PC-3 (cell line): ENCODE measurements around the gene LIX1L. TPM values are rescaled to one million over a fixed set of nuclear protein-coding genes. Genes with fewer than 3 reads are reported as not detected.
A peak's percentile ranks its signal among the peaks of the same experiment; 100 is the strongest.

Source experiments
- ATAC-seq: fragments of 200-7000 bp; cut with Tn5 transposase; 2 replicates; pipeline ENCODE4 v1.9.1; 2020; ENCODE audit warnings: mild to moderate bottlenecking, moderate library complexity
- BruUV-seq: library from RNA; stranded (reverse); fragments of 400-500 nt; replicated peaks from 2 replicates; lab custom pipeline; 2021; lab: Mats Ljungman, UMichigan
- CTCF ChIA-PET: fragments of 300-600 bp; sonication (Branson Sonifier 250); formaldehyde crosslinking; loops from one replicate; lab custom pipeline; 2022; ENCODE audit warnings: antibody characterized with exemption; lab: Charles Lee
- POLR2A ChIA-PET: fragments of 300-600 bp; sonication (Branson Sonifier 250); formaldehyde crosslinking; loops from one replicate; lab custom pipeline; 2022; ENCODE audit warnings: antibody characterized with exemption; ENCODE audit not compliant: unreplicated experiment; lab: Charles Lee
- DNase-seq: peaks from one replicate; pipeline ENCODE4 v3.0.0-alpha.2; 2015
- H2AFZ ChIP-seq: fragments of 300-600 bp; sonication (generic); 2 replicates; pipeline ENCODE4 v1.6.0; 2016; ENCODE audit warnings: antibody characterized with exemption, low read length
- H3F3A ChIP-seq: fragments of 300-600 bp; sonication (generic); one replicate; pipeline ENCODE4 v1.6.0; 2017; ENCODE audit warnings: antibody characterized with exemption, low read length, control low read depth, mild to moderate bottlenecking; ENCODE audit not compliant: unreplicated experiment
- H3K27ac ChIP-seq: fragments of 300-600 bp; sonication (generic); 2 replicates; pipeline ENCODE4 v1.5.1; 2016; ENCODE audit warnings: mild to moderate bottlenecking, low read length
- H3K27me3 ChIP-seq: fragments of 300-600 bp; sonication (generic); 2 replicates; pipeline ENCODE4 v1.6.1; 2016; ENCODE audit warnings: low read length, mixed read lengths
- H3K36me3 ChIP-seq: fragments of 300-600 bp; sonication (generic); 2 replicates; pipeline ENCODE4 v1.6.1; 2016; ENCODE audit warnings: low read depth, mixed run types, low read length, mixed read lengths
- H3K4me1 ChIP-seq: fragments of 300-600 bp; sonication (generic); 2 replicates; pipeline ENCODE4 v1.5.1; 2016; ENCODE audit warnings: low read length; ENCODE audit not compliant: insufficient read depth
- H3K4me2 ChIP-seq: fragments of 300-600 bp; sonication (generic); 2 replicates; pipeline ENCODE4 v1.6.0; 2016; ENCODE audit warnings: low read length
- H3K4me3 ChIP-seq: fragments of 300-600 bp; sonication (generic); 2 replicates; pipeline ENCODE4 v1.5.1; 2016; ENCODE audit warnings: mild to moderate bottlenecking, low read length, mixed read lengths
- H3K79me2 ChIP-seq: fragments of 300-600 bp; sonication (generic); 2 replicates; pipeline ENCODE4 v1.6.1; 2017; ENCODE audit warnings: low read length, mixed read lengths
- H3K9ac ChIP-seq: fragments of 300-600 bp; sonication (generic); 2 replicates; pipeline ENCODE4 v1.6.0; 2016; ENCODE audit warnings: mild to moderate bottlenecking, low read length
- H3K9me2 ChIP-seq: fragments of 300-600 bp; sonication (generic); replicated peaks from 2 replicates; pipeline ENCODE4 v1.6.1; 2016; ENCODE audit warnings: mixed run types, low read length, mixed read lengths
- H3K9me3 ChIP-seq: fragments of 300-600 bp; sonication (generic); 2 replicates; pipeline ENCODE4 v1.6.1; 2016; ENCODE audit warnings: low read length, mixed read lengths
- H4K20me1 ChIP-seq: fragments of 300-600 bp; sonication (generic); 2 replicates; pipeline ENCODE4 v1.6.1; 2016; ENCODE audit warnings: low read length, mixed read lengths
- EZH2phosphoT487 ChIP-seq: fragments of 300-600 bp; sonication (generic); IDR thresholded peaks from 2 replicates; pipeline ENCODE4 v1.6.1; 2018; ENCODE audit warnings: mild to moderate bottlenecking, antibody characterized with exemption, low read length, borderline replicate concordance
- intact Hi-C: fragments of 100-400 bp; cut with micrococcal nuclease; formaldehyde crosslinking; loops from 2 replicates; pipeline ENCODE4 v1.9.0; 2023
- total RNA-seq: library from RNA; depleted of rRNA; stranded (reverse); fragments of >200 nt; gene quantifications from 2 replicates; pipeline ENCODE4 v1.2.3, GENCODE V29; 2014
- TF ChIP-seq, protein P1 (sequence below): fragments of 300-600 bp; sonication (generic); conservative IDR thresholded peaks from 2 replicates; pipeline ENCODE4 v1.5.1; 2017; ENCODE audit warnings: antibody characterized with exemption, low read depth, mild to moderate bottlenecking, low read length

The LIX1L gene
- total RNA-seq, 1 experiment from 2014 or later, result 12.5 TPM

DNA sequence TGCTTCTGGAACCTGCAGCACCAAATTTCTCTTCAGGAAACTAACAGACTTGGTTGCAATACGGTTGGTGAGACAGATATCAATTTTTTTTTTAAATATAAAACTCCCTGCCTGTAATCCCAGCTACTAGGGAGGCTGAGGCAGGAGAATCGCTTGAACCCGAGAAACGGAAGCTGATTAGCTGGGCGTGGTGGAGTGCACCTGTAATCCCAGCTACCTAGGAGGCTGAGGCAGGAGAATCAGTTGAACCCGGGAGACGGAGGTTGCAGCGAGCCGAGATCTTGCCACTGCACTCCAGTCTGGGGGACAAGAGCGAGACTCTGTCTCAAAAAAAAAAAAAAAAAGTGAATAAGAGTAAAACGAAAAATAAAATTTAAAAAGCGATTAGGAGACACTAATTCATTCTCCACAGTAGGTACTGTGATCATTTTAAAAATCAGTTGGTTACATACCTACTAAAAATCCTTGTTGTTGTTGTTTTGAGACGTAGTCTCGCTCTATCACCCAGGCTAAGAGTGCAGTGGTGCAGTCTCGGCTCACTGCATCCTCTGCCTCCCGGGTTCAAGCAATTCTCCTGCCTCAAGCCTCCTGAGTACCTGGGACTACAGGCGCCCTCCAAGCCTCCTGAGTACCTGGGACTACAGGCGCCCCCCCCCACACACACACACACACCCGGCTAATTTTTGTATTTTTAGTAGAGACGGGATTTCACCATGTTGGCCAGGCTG is 29.7 kb downstream of the LIX1L start:
- intact Hi-C loops, result loop anchor here (1.0 to 2.0 kb wide), 5 partner anchors 9 to 85 kb away; partner anchors contain the start of gene PIAS3
- ChIA-PET POLR2A (interaction anchor here (0.6 to 1.3 kb wide), 7 partner anchors 17 to 69 kb away, joined by 3 to 12 read pairs (median 6); partner anchors contain the start of genes ANKRD34A, LIX1L, PIAS3 and POLR3GL), CTCF (interaction anchor here (0.5 to 1.4 kb wide), 3 partner anchors 30 to 40 kb away, joined by 6 to 8 read pairs (median 7); partner anchors contain the start of gene LIX1L)
- H3K79me2 ChIP-seq, result peaks cover 23% of the 10 kb centered on the region
- H3F3A ChIP-seq, result no peaks in the 10 kb centered on the region
- ATAC-seq (no peak), DNase-seq (no peak)
- peak overlapping the region; percentile 97 for H3K9ac ChIP-seq
- peak overlapping the region; percentile 83 for H3K27ac ChIP-seq
- H3K4me2 ChIP-seq, result peak overlapping the region; percentile 94
- H4K20me1 ChIP-seq, result peaks cover 7% of the 10 kb centered on the region; the same call in 1 of the 2 replicates
- no peaks in the 10 kb centered on the region for H3K9me2 ChIP-seq
- peaks cover 14% of the 10 kb centered on the region for H3K36me3 ChIP-seq
- peak overlapping the region; percentile 75 for H3K4me3 ChIP-seq
- no peaks in the 10 kb centered on the region for H3K27me3 ChIP-seq
- H3K4me1 ChIP-seq, result peaks cover 13% of the 10 kb centered on the region
- no peaks in the 10 kb centered on the region for H3K9me3 ChIP-seq
- peak overlapping the region; percentile 80 for H2AFZ ChIP-seq
- TSS peak; percentile 97 for BruUV-seq
- TF ChIP-seq EZH2phosphoT487, result no peak
- TF ChIP-seq, protein P1, sequence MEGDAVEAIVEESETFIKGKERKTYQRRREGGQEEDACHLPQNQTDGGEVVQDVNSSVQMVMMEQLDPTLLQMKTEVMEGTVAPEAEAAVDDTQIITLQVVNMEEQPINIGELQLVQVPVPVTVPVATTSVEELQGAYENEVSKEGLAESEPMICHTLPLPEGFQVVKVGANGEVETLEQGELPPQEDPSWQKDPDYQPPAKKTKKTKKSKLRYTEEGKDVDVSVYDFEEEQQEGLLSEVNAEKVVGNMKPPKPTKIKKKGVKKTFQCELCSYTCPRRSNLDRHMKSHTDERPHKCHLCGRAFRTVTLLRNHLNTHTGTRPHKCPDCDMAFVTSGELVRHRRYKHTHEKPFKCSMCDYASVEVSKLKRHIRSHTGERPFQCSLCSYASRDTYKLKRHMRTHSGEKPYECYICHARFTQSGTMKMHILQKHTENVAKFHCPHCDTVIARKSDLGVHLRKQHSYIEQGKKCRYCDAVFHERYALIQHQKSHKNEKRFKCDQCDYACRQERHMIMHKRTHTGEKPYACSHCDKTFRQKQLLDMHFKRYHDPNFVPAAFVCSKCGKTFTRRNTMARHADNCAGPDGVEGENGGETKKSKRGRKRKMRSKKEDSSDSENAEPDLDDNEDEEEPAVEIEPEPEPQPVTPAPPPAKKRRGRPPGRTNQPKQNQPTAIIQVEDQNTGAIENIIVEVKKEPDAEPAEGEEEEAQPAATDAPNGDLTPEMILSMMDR, result no peak

DNA sequence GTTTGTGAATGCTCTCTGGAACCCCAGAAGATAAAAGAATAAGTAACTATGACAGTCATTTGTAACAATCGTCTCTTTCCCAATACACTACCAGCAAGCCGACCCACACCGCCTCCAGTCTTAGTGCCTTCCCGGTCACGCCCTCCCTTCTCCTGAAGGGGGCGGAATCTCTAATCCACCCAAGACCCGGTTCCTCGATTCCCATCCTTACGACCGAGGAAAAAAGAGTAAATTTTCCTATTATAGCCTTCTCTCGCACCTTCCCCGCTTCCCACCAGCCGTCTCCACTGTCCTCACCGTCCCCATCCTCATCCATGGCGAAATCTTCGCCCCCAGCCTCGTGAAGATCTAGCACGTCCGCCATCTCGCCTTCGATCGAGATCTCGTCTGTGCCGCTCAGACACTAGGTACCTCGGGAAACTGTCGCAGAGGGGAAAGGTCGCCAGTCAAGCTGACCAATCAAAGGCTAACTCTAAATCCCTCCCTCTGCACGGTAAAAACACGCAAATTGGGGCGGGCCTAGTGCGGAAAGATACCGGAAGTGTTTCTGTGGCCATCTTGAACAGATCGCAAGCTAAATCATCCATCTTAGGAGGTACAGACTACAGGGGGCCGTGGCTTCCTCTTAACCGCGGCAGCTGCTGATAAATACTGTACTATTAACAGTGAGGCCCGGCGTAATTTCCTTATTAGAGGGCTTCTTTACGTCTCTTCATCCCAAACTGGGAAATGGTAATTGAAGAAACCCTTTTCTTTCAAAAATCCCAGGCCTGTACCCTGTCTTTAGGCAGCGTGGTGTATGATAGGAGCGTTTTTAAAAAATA is 30.5 kb downstream of the LIX1L start, which contains the start of gene RBM8A:
RBM8A (minus strand) TSS at position 422 of the 824 bp plus-strand sequence; CDS start at position 364, 58 bp downstream.
- H3K27me3 ChIP-seq, result no peaks in the 10 kb centered on the region
- peak within 1 kb of the TSS; percentile 80 for H2AFZ ChIP-seq
- TF ChIP-seq, protein P1, result peak; percentile 81
- TF ChIP-seq EZH2phosphoT487, result no peak
- peak within 1 kb of the TSS; percentile 94 for H3K4me2 ChIP-seq
- H3K4me1 ChIP-seq, result peaks cover 13% of the 10 kb centered on the region
- no peaks in the 10 kb centered on the region for H3K9me2 ChIP-seq
- H3K79me2 ChIP-seq, result peaks cover 23% of the 10 kb centered on the region
- ATAC-seq (peak; percentile 99), DNase-seq (peak; percentile 99)
- H4K20me1 ChIP-seq, result peaks cover 7% of the 10 kb centered on the region; the same call in 1 of the 2 replicates
- BruUV-seq, result no TSS peak
- ChIA-PET POLR2A (interaction anchor here (0.6 to 1.3 kb wide), 8 partner anchors 16 to 207 kb away, joined by 3 to 12 read pairs (median 6); partner anchors contain the start of genes ANKRD34A, LIX1L, PIAS3 and POLR3GL), CTCF (interaction anchor here (1.0 to 1.4 kb wide), 2 partner anchors 31 to 35 kb away, joined by 6 to 8 read pairs; partner anchors contain the start of gene LIX1L)
- H3K27ac ChIP-seq, result peak within 1 kb of the TSS; percentile 83
- intact Hi-C loops, result loop anchor here (1.0 to 2.0 kb wide), 5 partner anchors 8 to 86 kb away; partner anchors contain the start of gene PIAS3
- H3K9me3 ChIP-seq, result no peaks in the 10 kb centered on the region
- peaks cover 3% of the 10 kb centered on the region for H3F3A ChIP-seq
- peak within 1 kb of the TSS; percentile 75 for H3K4me3 ChIP-seq
- peaks cover 15% of the 10 kb centered on the region for H3K36me3 ChIP-seq
- H3K9ac ChIP-seq, result peak within 1 kb of the TSS; percentile 97
